ENCODE measurements around the gene TMEM203.

- TF ChIP-seq POLR2AphosphoS5 (IDR thresholded peaks at IDR 0.05) (no peak), MXI1 (conservative IDR thresholded peaks at IDR 0.05; ENCODE audit: poor library complexity, severe bottlenecking) (no peak), EP300 (conservative IDR thresholded peaks at IDR 0.05; ENCODE audit: poor library complexity, severe bottlenecking) (no peak), CTCF (IDR thresholded peaks at IDR 0.05; ENCODE audit: poor library complexity, severe bottlenecking) (no peak), SMC3 (conservative IDR thresholded peaks at IDR 0.05; ENCODE audit: poor library complexity) (no peak), EZH2 (IDR thresholded peaks at IDR 0.05; ENCODE audit: borderline replicate concordance, insufficient read depth, low read length, poor library complexity, severe bottlenecking) (no peak)
Observed at GRCh38 chr9:137233143-137233980, 27.9 kb upstream of the TMEM203 start.
